H9 (cell line): ENCODE measurements around the gene CCDC3. TPM values are rescaled to one million over a fixed set of nuclear protein-coding genes. Genes with fewer than 3 reads are reported as not detected.

Experiments used
- DNase-seq: peaks from one replicate; pipeline ENCODE4 v3.0.0-alpha.2; 2017
- H2AFZ ChIP-seq: one replicate; pipeline ENCODE4 v1.6.1; 2013; ENCODE audit warnings: mild to moderate bottlenecking, low read length, control low read depth, moderate library complexity
- H2AK5ac ChIP-seq: 2 replicates; pipeline ENCODE4 v1.6.1; 2013; ENCODE audit warnings: low read length, control low read depth, mixed read lengths; ENCODE audit not compliant: insufficient read length
- H2BK120ac ChIP-seq: one replicate; pipeline ENCODE4 v1.6.1; 2013; ENCODE audit warnings: low read depth, mild to moderate bottlenecking, low read length, control low read depth, inconsistent platforms; ENCODE audit not compliant: poor library complexity, severe bottlenecking
- H2BK12ac ChIP-seq: 2 replicates; pipeline ENCODE4 v1.6.1; 2013; ENCODE audit warnings: low read length, control low read depth, mixed read lengths, low read depth; ENCODE audit not compliant: insufficient read length
- H2BK15ac ChIP-seq: 2 replicates; pipeline ENCODE4 v1.6.1; 2013; ENCODE audit warnings: low read depth, low read length, control low read depth
- H2BK20ac ChIP-seq: one replicate; pipeline ENCODE4 v1.6.1; 2013; ENCODE audit warnings: low read depth, mild to moderate bottlenecking, low read length, control low read depth, inconsistent platforms; ENCODE audit not compliant: poor library complexity, severe bottlenecking
- H2BK5ac ChIP-seq: 2 replicates; pipeline ENCODE4 v1.6.1; 2013; ENCODE audit warnings: low read length, control low read depth, mixed read lengths; ENCODE audit not compliant: insufficient read length
- H3K14ac ChIP-seq: 2 replicates; pipeline ENCODE4 v1.6.1; 2013; ENCODE audit warnings: low read length, control low read depth; ENCODE audit not compliant: insufficient read depth
- H3K18ac ChIP-seq: 2 replicates; pipeline ENCODE4 v1.6.1; 2013; ENCODE audit warnings: low read depth, mild to moderate bottlenecking, mixed read lengths, low read length, control low read depth; ENCODE audit not compliant: insufficient read length
- H3K23ac ChIP-seq: 2 replicates; pipeline ENCODE4 v1.6.1; 2013; ENCODE audit warnings: low read length, control low read depth, mixed read lengths, low read depth; ENCODE audit not compliant: insufficient read length
- H3K23me2 ChIP-seq: 2 replicates; pipeline ENCODE4 v1.6.1; 2013; ENCODE audit warnings: low read depth, mild to moderate bottlenecking, mixed read lengths, low read length, control low read depth; ENCODE audit not compliant: insufficient read length, poor library complexity, severe bottlenecking
- H3K27ac ChIP-seq: 2 replicates; pipeline ENCODE4 v1.5.1; 2013; ENCODE audit warnings: low read length, control low read depth, mixed read lengths, low read depth; ENCODE audit not compliant: insufficient read length
- H3K27me3 ChIP-seq: 2 replicates; pipeline ENCODE4 v1.6.1; 2013; ENCODE audit warnings: low read length, control low read depth, inconsistent platforms; ENCODE audit not compliant: insufficient read depth
- H3K4ac ChIP-seq: 2 replicates; pipeline ENCODE4 v1.6.1; 2013; ENCODE audit warnings: low read depth, mild to moderate bottlenecking, control low read depth, inconsistent platforms, low read length, moderate library complexity
- H3K4me1 ChIP-seq: 2 replicates; pipeline ENCODE4 v1.6.1; 2013; ENCODE audit warnings: low read length, control low read depth, inconsistent platforms; ENCODE audit not compliant: insufficient read depth
- H3K4me2 ChIP-seq: 2 replicates; pipeline ENCODE4 v1.6.1; 2013; ENCODE audit warnings: low read length, control low read depth, mixed read lengths; ENCODE audit not compliant: insufficient read length, insufficient read depth
- H3K56ac ChIP-seq: 2 replicates; pipeline ENCODE4 v1.6.1; 2013; ENCODE audit warnings: low read depth, mild to moderate bottlenecking, mixed read lengths, low read length, control low read depth; ENCODE audit not compliant: insufficient read length
- H3K79me1 ChIP-seq: 2 replicates; pipeline ENCODE4 v1.6.1; 2013; ENCODE audit warnings: low read depth, mild to moderate bottlenecking, moderate library complexity, low read length, control low read depth, inconsistent platforms; ENCODE audit not compliant: insufficient read depth, poor library complexity, severe bottlenecking
- H3K79me2 ChIP-seq: 2 replicates; pipeline ENCODE4 v1.6.1; 2013; ENCODE audit warnings: low read length, control low read depth, inconsistent platforms; ENCODE audit not compliant: insufficient read depth
- H3K9ac ChIP-seq: 2 replicates; pipeline ENCODE4 v1.6.1; 2013; ENCODE audit warnings: low read length, control low read depth, mixed read lengths; ENCODE audit not compliant: insufficient read length; ENCODE audit errors: extremely low read depth
- H3K9me3 ChIP-seq: one replicate; pipeline ENCODE4 v1.6.1; 2013; ENCODE audit warnings: low read depth, low read length, inconsistent platforms; ENCODE audit not compliant: control insufficient read depth
- H3T11ph ChIP-seq: one replicate; pipeline ENCODE4 v1.6.1; 2013; ENCODE audit warnings: mild to moderate bottlenecking, low read length, control low read depth, inconsistent platforms
- H4K20me1 ChIP-seq: one replicate; pipeline ENCODE4 v1.6.1; 2013; ENCODE audit not compliant: control insufficient read depth, insufficient read length, insufficient read depth
- H4K5ac ChIP-seq: 2 replicates; pipeline ENCODE4 v1.6.1; 2013; ENCODE audit warnings: low read depth, mild to moderate bottlenecking, mixed read lengths, low read length, control low read depth; ENCODE audit not compliant: insufficient read length
- H4K8ac ChIP-seq: replicated peaks from 2 replicates; pipeline ENCODE4 v1.6.1; 2013; ENCODE audit warnings: low read length, control low read depth, mixed read lengths, low read depth; ENCODE audit not compliant: insufficient read length
- H4K91ac ChIP-seq: 2 replicates; pipeline ENCODE4 v1.6.1; 2013; ENCODE audit warnings: low read depth, mild to moderate bottlenecking, moderate library complexity, mixed read lengths, low read length, control low read depth; ENCODE audit not compliant: insufficient read length
- H3K27ac Mint-ChIP-seq, 3 experiments: 2 replicates in 2 of 3; 3 replicates in 1 of 3; pipeline ENCODE4 v1.8.0; 2020 to 2021; ENCODE audit warnings: mixed read lengths in 3 of 3, mild to moderate bottlenecking in 1 of 3, moderate library complexity in 1 of 3
- H3K27me3 Mint-ChIP-seq: 2 replicates; pipeline ENCODE4 v1.8.0; 2021; ENCODE audit warnings: low read depth, mild to moderate bottlenecking, moderate library complexity, mixed read lengths
- H3K36me3 Mint-ChIP-seq, 3 experiments: 2 replicates in 2 of 3; 3 replicates in 1 of 3; pipeline ENCODE4 v1.8.0; 2020 to 2021; ENCODE audit warnings: low read depth in 3 of 3, mixed read lengths in 3 of 3; ENCODE audit not compliant: insufficient read depth in 1 of 3
- H3K4me1 Mint-ChIP-seq, 2 experiments: 2 replicates each; pipeline ENCODE4 v1.8.0; 2020; ENCODE audit warnings: mixed read lengths in 2 of 2
- H3K4me3 Mint-ChIP-seq, 2 experiments: 2 replicates in 1 of 2; 3 replicates in 1 of 2; pipeline ENCODE4 v1.8.0; 2020 to 2021; ENCODE audit warnings: mild to moderate bottlenecking in 2 of 2, mixed read lengths in 2 of 2, moderate library complexity in 1 of 2
- H3K9me3 Mint-ChIP-seq, 2 experiments: 2 replicates in 1 of 2; 3 replicates in 1 of 2; pipeline ENCODE4 v1.8.0; 2020; ENCODE audit warnings: mild to moderate bottlenecking in 2 of 2, mixed read lengths in 2 of 2, moderate library complexity in 1 of 2
- WGBS: extraction: QIAGEN DNeasy Blood & Tissue Kit; methylation state at CpG from one replicate; pipeline ENCODE4 v1.1.7; 2013; ENCODE audit warnings: missing lambda C conversion rate, low lambda C conversion rate, mixed read lengths; ENCODE audit not compliant: insufficient read length; ENCODE audit errors: extremely low coverage; 5-methylcytosine and 5-hydroxymethylcytosine counted together
- total RNA-seq: library from RNA; stranded (reverse); gene quantifications from 2 replicates; pipeline ENCODE4 v1.2.1, GENCODE V29; 2021
- TF ChIP-seq, protein P1 (sequence below): fragments of 200-600 bp; sonication (generic); conservative IDR thresholded peaks from 3 replicates; pipeline ENCODE4 v1.8.0; 2021; ENCODE audit warnings: antibody characterized with exemption, mild to moderate bottlenecking

CCDC3 gene
- total RNA-seq, 1 experiment from 2014 or later: 2.3 TPM

DNA sequence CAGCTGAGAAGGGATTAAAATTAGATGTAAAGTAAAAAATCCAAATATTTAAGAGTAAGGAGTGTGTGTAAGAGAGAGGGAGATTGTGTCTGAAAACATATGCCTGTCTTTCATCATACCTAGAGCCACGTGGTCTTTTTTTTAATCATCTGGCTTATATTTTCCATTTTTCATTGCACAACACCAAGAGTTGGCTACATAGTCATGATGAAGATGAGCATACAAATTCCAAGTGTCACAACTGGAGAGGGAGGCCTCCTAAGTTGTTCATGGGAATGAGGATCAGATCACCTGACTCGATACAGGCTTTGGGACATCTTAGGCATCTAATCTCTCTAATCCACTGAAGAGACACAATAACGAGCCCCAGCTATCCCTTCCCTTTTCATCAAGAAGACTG is 47.2 kb upstream of the CCDC3 start:
- no peak overlapping the region for H3K27ac Mint-ChIP-seq
- DNase-seq: no peak
- H3K4me1 Mint-ChIP-seq: peaks cover 32 to 42% of the 10 kb centered on the region in 2 experiments
- Histone ChIP-seq H3K23me2 (no peaks in the 10 kb centered on the region), H2BK20ac (no peak overlapping the region), H4K91ac (no peak overlapping the region), H3T11ph (no peak overlapping the region), H3K4me1 (peaks cover 8% of the 10 kb centered on the region; the same call in 1 of the 2 replicates), H2BK15ac (no peak overlapping the region), H4K20me1 (no peaks in the 10 kb centered on the region), H4K5ac (no peak overlapping the region), H3K9ac (no peak overlapping the region), H3K9me3 (no peaks in the 10 kb centered on the region), H3K79me2 (no peaks in the 10 kb centered on the region), H2BK120ac (no peak overlapping the region), H2BK5ac (no peak overlapping the region), H2AK5ac (no peak overlapping the region), H4K8ac (no peak overlapping the region), H3K18ac (no peak overlapping the region), H3K27me3 (no peaks in the 10 kb centered on the region), H3K23ac (no peak overlapping the region), H3K27ac (no peak overlapping the region), H3K56ac (no peak overlapping the region), H3K4ac (no peak overlapping the region), H3K14ac (no peak overlapping the region), H2BK12ac (no peak overlapping the region), H3K4me2 (no peak overlapping the region), H3K79me1 (no peaks in the 10 kb centered on the region), H2AFZ (no peak overlapping the region)
- H3K4me3 Mint-ChIP-seq: no peak overlapping the region
- H3K27me3 Mint-ChIP-seq: 0 out of 2 replicates have a peak, but pooled peaks cover 2% of the 10 kb centered on the region
- TF ChIP-seq, protein P1, sequence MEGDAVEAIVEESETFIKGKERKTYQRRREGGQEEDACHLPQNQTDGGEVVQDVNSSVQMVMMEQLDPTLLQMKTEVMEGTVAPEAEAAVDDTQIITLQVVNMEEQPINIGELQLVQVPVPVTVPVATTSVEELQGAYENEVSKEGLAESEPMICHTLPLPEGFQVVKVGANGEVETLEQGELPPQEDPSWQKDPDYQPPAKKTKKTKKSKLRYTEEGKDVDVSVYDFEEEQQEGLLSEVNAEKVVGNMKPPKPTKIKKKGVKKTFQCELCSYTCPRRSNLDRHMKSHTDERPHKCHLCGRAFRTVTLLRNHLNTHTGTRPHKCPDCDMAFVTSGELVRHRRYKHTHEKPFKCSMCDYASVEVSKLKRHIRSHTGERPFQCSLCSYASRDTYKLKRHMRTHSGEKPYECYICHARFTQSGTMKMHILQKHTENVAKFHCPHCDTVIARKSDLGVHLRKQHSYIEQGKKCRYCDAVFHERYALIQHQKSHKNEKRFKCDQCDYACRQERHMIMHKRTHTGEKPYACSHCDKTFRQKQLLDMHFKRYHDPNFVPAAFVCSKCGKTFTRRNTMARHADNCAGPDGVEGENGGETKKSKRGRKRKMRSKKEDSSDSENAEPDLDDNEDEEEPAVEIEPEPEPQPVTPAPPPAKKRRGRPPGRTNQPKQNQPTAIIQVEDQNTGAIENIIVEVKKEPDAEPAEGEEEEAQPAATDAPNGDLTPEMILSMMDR: no peak
- peaks cover 0 to under 1% of the 10 kb centered on the region in 2 experiments; a peak in 2 of 5 replicates for H3K9me3 Mint-ChIP-seq
- WGBS: no CpG with 5 or more reads among the region's 3 CpGs
- no peaks in the 10 kb centered on the region; a peak in 1 of 7 replicates for H3K36me3 Mint-ChIP-seq
